SK-MEL-5 (cell line): ENCODE data around the gene PLA2G7. TPM values are rescaled to one million over a fixed set of nuclear protein-coding genes. Genes with fewer than 3 reads are reported as not detected.
"Not testable (repeated sequence)": the region's sequence is repeated elsewhere in the genome, so short reads cannot be mapped to it uniquely, and the experiment has no call there.

ENCODE experiments used
- DNase-seq: peaks from one replicate; pipeline ENCODE4 v3.0.0-alpha.2; 2016; ENCODE audit warnings: low read depth, low spot score
- in situ Hi-C: cut with HindIII; loops from 2 replicates; pipeline ENCODE4 v1.10.0; 2016; ENCODE audit warnings: low sequenced_read_pairs, high pct_unique_total_duplicates, low pct_unique_long_range_greater_than_20kb
- total RNA-seq: library from RNA; depleted of rRNA; stranded (reverse); fragments of >200 nt; shearing (Covaris generic); gene quantifications from 2 replicates; pipeline ENCODE4 v1.2.3, GENCODE V29; 2014

PLA2G7 gene
- total RNA-seq, 1 experiment from 2014 or later: 0.53 TPM

- peak; percentile 6 for DNase-seq
- in situ Hi-C loops: no loop called here
Measured at GRCh38 chr6:46756469-46757213, 21.5 kb upstream of the PLA2G7 start.

GRCh38 chr6:46755865-46756264 lies 20.7 kb upstream of the PLA2G7 start:
- in situ Hi-C loops: no loop called here
- no peak for DNase-seq

- DNase-seq: no peak
- in situ Hi-C loops: no loop called here
Measured at GRCh38 chr6:46751658-46752057, 16.5 kb upstream of the PLA2G7 start.

- in situ Hi-C loops: no loop called here
Measured at GRCh38 chr6:46749731-46750130, 14.6 kb upstream of the PLA2G7 start.

GRCh38 chr6:46748940-46749503 lies 13.8 kb upstream of the PLA2G7 start:
- DNase-seq: no peak
- in situ Hi-C loops: no loop called here

More at GRCh38 chr6:46749731-46750130, 14.6 kb upstream of the PLA2G7 start:
- DNase-seq: no peak

GRCh38 chr6:46746696-46747095 lies 11.5 kb upstream of the PLA2G7 start, which contains the start of gene ANKRD66:
Gene ANKRD66 (plus strand): TSS chr6:46746933. CDS start chr6:46751949, 5,016 bp downstream.
- in situ Hi-C loops: no loop called here
- no peak for DNase-seq

- no peak for DNase-seq
- in situ Hi-C loops: no loop called here
Measured at GRCh38 chr6:46745973-46746372, 10.8 kb upstream of the PLA2G7 start.

- DNase-seq, in situ Hi-C loops: not testable (repeated sequence)
Measured at GRCh38 chr6:46744159-46744725, 9.1 kb upstream of the PLA2G7 start.

GRCh38 chr6:46743425-46744158 lies 8.4 kb upstream of the PLA2G7 start:
- DNase-seq: no peak
- in situ Hi-C loops: no loop called here

GRCh38 chr6:46741910-46742309 lies 6.7 kb upstream of the PLA2G7 start:
- in situ Hi-C loops: no loop called here
- no peak for DNase-seq

- DNase-seq: no peak
Measured at GRCh38 chr6:46741482-46741881, 6.3 kb upstream of the PLA2G7 start.

GRCh38 chr6:46736906-46737305 lies 1.7 kb upstream of the PLA2G7 start:
- in situ Hi-C loops: no loop called here
- DNase-seq: no peak

More at GRCh38 chr6:46741482-46741881, 6.3 kb upstream of the PLA2G7 start:
- in situ Hi-C loops: no loop called here

- DNase-seq: no peak
- in situ Hi-C loops: no loop called here
Measured at GRCh38 chr6:46735720-46736031, 501 bp upstream of the PLA2G7 start.

- DNase-seq: no peak
- in situ Hi-C loops: no loop called here
Measured at GRCh38 chr6:46733341-46733801, 1.8 kb downstream of the PLA2G7 start.

- in situ Hi-C loops: no loop called here
- no peak for DNase-seq
Measured at GRCh38 chr6:46730921-46731461, 4.2 kb downstream of the PLA2G7 start.

- DNase-seq: no peak
- in situ Hi-C loops: no loop called here
Measured at GRCh38 chr6:46729787-46730326, 5.3 kb downstream of the PLA2G7 start.

GRCh38 chr6:46720401-46720800 lies 14.8 kb downstream of the PLA2G7 start:
- in situ Hi-C loops: no loop called here
- no peak for DNase-seq

GRCh38 chr6:46719099-46719498 lies 16.1 kb downstream of the PLA2G7 start:
- in situ Hi-C loops: no loop called here
- no peak for DNase-seq
